H1 (cell line): ENCODE results near the gene GDPD4. TPM values are rescaled to one million over a fixed set of nuclear protein-coding genes. Genes with fewer than 3 reads are reported as not detected.

ENCODE experiments used
- BCL11A ChIP-seq, 2 experiments: IDR thresholded peaks; one replicate each; pipeline ENCODE4 v1.6.1; 2011; ENCODE audit warnings: low read depth in 2 of 2, low read length in 2 of 2, mild to moderate bottlenecking in 2 of 2
- KDM1A ChIP-seq: fragments of 200-600, 300-600 bp; sonication (generic); IDR thresholded peaks from 2 replicates; pipeline ENCODE4 v1.7.1; 2016; ENCODE audit warnings: mild to moderate bottlenecking, low read length, borderline replicate concordance
- NRF1 ChIP-seq: IDR thresholded peaks from 2 replicates; pipeline ENCODE4 v1.6.1; 2011; ENCODE audit warnings: mild to moderate bottlenecking, low read depth, low read length, improper control_type of control experiment
- PHF8 ChIP-seq: fragments of 200-600 bp; sonication (generic); conservative IDR thresholded peaks from 2 replicates; pipeline ENCODE4 v1.7.1; 2012; ENCODE audit warnings: low read depth, mild to moderate bottlenecking, inconsistent platforms, low read length, moderate library complexity
- TAF7 ChIP-seq: optimal IDR thresholded peaks from 2 replicates; pipeline ENCODE3; 2011; ENCODE audit warnings: low read depth, mild to moderate bottlenecking, inconsistent platforms, low read length, moderate library complexity, borderline replicate concordance
- polyA plus RNA-seq, 7 experiments: library from polyadenylated mRNA; depleted of rRNA in 3 of 7; stranded (reverse) in 5 of 7; unstranded in 2 of 7; fragments of >200 nt in 5 of 7; fragments of 200-250 nt in 2 of 7; gene quantifications; 1 replicate in 5 of 7; 2 replicates in 1 of 7; 4 replicates in 1 of 7; pipeline versions ENCODE4 v1.2.1 to v1.2.3, GENCODE V29; 2011 to 2013; ENCODE audit warnings: missing spikeins in 2 of 7, mixed read lengths in 2 of 7
- total RNA-seq: library from RNA; stranded (reverse); fragmentation: NEBNext Ultra II Directional; extraction: Animal tissue kit (Norgen Biotek cat#: 25700); gene quantifications from 2 replicates; pipeline ENCODE4 v1.2.1, GENCODE V29; 2021
- TF ChIP-seq, protein P1 (sequence below): fragments of 300-600 bp; sonication (generic); IDR thresholded peaks from 2 replicates; pipeline ENCODE4 v1.7.1; 2012; ENCODE audit warnings: low read length, moderate library complexity, mild to moderate bottlenecking, inconsistent platforms; ENCODE audit not compliant: insufficient replicate concordance

GDPD4 gene
- total and polyA plus RNA-seq, 2 of the 8 experiments (the other 6 are each of a cell fraction or from before 2014, with no cell fraction given), result not detected

DNA sequence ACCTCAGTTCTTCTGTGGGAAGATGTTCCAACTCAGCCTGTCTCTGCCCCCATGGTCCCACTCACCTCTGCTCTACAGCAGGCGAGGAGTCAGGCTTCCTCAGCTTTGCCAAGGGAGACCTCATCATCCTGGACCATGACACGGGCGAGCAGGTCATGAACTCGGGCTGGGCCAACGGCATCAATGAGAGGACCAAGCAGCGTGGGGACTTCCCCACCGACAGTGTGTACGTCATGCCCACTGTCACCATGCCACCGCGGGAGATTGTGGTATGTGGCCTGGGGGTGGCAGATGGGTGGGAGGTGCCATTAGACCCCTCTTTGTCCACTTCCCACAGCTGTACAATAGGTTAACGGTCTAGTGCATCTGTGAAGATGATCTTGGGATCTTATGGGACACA is 100.1 kb downstream of the GDPD4 start (continued):
- TF ChIP-seq, protein P1, sequence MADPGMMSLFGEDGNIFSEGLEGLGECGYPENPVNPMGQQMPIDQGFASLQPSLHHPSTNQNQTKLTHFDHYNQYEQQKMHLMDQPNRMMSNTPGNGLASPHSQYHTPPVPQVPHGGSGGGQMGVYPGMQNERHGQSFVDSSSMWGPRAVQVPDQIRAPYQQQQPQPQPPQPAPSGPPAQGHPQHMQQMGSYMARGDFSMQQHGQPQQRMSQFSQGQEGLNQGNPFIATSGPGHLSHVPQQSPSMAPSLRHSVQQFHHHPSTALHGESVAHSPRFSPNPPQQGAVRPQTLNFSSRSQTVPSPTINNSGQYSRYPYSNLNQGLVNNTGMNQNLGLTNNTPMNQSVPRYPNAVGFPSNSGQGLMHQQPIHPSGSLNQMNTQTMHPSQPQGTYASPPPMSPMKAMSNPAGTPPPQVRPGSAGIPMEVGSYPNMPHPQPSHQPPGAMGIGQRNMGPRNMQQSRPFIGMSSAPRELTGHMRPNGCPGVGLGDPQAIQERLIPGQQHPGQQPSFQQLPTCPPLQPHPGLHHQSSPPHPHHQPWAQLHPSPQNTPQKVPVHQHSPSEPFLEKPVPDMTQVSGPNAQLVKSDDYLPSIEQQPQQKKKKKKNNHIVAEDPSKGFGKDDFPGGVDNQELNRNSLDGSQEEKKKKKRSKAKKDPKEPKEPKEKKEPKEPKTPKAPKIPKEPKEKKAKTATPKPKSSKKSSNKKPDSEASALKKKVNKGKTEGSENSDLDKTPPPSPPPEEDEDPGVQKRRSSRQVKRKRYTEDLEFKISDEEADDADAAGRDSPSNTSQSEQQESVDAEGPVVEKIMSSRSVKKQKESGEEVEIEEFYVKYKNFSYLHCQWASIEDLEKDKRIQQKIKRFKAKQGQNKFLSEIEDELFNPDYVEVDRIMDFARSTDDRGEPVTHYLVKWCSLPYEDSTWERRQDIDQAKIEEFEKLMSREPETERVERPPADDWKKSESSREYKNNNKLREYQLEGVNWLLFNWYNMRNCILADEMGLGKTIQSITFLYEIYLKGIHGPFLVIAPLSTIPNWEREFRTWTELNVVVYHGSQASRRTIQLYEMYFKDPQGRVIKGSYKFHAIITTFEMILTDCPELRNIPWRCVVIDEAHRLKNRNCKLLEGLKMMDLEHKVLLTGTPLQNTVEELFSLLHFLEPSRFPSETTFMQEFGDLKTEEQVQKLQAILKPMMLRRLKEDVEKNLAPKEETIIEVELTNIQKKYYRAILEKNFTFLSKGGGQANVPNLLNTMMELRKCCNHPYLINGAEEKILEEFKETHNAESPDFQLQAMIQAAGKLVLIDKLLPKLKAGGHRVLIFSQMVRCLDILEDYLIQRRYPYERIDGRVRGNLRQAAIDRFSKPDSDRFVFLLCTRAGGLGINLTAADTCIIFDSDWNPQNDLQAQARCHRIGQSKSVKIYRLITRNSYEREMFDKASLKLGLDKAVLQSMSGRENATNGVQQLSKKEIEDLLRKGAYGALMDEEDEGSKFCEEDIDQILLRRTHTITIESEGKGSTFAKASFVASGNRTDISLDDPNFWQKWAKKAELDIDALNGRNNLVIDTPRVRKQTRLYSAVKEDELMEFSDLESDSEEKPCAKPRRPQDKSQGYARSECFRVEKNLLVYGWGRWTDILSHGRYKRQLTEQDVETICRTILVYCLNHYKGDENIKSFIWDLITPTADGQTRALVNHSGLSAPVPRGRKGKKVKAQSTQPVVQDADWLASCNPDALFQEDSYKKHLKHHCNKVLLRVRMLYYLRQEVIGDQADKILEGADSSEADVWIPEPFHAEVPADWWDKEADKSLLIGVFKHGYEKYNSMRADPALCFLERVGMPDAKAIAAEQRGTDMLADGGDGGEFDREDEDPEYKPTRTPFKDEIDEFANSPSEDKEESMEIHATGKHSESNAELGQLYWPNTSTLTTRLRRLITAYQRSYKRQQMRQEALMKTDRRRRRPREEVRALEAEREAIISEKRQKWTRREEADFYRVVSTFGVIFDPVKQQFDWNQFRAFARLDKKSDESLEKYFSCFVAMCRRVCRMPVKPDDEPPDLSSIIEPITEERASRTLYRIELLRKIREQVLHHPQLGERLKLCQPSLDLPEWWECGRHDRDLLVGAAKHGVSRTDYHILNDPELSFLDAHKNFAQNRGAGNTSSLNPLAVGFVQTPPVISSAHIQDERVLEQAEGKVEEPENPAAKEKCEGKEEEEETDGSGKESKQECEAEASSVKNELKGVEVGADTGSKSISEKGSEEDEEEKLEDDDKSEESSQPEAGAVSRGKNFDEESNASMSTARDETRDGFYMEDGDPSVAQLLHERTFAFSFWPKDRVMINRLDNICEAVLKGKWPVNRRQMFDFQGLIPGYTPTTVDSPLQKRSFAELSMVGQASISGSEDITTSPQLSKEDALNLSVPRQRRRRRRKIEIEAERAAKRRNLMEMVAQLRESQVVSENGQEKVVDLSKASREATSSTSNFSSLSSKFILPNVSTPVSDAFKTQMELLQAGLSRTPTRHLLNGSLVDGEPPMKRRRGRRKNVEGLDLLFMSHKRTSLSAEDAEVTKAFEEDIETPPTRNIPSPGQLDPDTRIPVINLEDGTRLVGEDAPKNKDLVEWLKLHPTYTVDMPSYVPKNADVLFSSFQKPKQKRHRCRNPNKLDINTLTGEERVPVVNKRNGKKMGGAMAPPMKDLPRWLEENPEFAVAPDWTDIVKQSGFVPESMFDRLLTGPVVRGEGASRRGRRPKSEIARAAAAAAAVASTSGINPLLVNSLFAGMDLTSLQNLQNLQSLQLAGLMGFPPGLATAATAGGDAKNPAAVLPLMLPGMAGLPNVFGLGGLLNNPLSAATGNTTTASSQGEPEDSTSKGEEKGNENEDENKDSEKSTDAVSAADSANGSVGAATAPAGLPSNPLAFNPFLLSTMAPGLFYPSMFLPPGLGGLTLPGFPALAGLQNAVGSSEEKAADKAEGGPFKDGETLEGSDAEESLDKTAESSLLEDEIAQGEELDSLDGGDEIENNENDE, result no peak
- no peak for TF ChIP-seq KDM1A
- no peak for TF ChIP-seq PHF8
- no peak for TF ChIP-seq NRF1
- no peak for TF ChIP-seq TAF7
- TF ChIP-seq BCL11A (IDR thresholded peaks at IDR 0.05; ENCODE audit: low read depth in 2 of 2, low read length in 2 of 2), result no peak
